Measurements from ENCODE around the gene DENND1A. TPM values are rescaled to one million over a fixed set of nuclear protein-coding genes. Genes with fewer than 3 reads are reported as not detected.

Gene DENND1A
- polyA plus RNA-seq, 1 experiment, result 16.2 TPM

- TF ChIP-seq, protein P1, sequence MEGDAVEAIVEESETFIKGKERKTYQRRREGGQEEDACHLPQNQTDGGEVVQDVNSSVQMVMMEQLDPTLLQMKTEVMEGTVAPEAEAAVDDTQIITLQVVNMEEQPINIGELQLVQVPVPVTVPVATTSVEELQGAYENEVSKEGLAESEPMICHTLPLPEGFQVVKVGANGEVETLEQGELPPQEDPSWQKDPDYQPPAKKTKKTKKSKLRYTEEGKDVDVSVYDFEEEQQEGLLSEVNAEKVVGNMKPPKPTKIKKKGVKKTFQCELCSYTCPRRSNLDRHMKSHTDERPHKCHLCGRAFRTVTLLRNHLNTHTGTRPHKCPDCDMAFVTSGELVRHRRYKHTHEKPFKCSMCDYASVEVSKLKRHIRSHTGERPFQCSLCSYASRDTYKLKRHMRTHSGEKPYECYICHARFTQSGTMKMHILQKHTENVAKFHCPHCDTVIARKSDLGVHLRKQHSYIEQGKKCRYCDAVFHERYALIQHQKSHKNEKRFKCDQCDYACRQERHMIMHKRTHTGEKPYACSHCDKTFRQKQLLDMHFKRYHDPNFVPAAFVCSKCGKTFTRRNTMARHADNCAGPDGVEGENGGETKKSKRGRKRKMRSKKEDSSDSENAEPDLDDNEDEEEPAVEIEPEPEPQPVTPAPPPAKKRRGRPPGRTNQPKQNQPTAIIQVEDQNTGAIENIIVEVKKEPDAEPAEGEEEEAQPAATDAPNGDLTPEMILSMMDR (IDR thresholded peaks at IDR 0.05; ENCODE audit: low read depth, low read length), result no peak
- no peak for DNase-seq (ENCODE audit: low read depth, low spot score)
- no peaks in the 10 kb centered on the region for H3K9me3 ChIP-seq (ENCODE audit: control insufficient read depth, insufficient read depth, low read length)
- no peaks in the 10 kb centered on the region for H3K27me3 ChIP-seq (ENCODE audit: control insufficient read depth, insufficient read depth, low read length)
- no peak overlapping the region for H3K27ac ChIP-seq (ENCODE audit: low read depth, low read length)
- no peak overlapping the region for H3K4me3 ChIP-seq (ENCODE audit: low read depth, low read length)
- ChIA-PET CTCF (no interaction called here), POLR2A (no interaction called here)
Measured at GRCh38 chr9:123812984-123813383, 116.9 kb downstream of the DENND1A start.

GRCh38 chr9:123807251-123807650 is 122.7 kb downstream of the DENND1A start:
- Histone ChIP-seq H3K27me3 (ENCODE audit: control insufficient read depth, insufficient read depth, low read length) (no peaks in the 10 kb centered on the region), H3K27ac (ENCODE audit: low read depth, low read length) (no peak overlapping the region), H3K9me3 (ENCODE audit: control insufficient read depth, insufficient read depth, low read length) (no peaks in the 10 kb centered on the region), H3K4me3 (ENCODE audit: low read depth, low read length) (no peak overlapping the region)
- TF ChIP-seq, protein P1 (IDR thresholded peaks at IDR 0.05; ENCODE audit: low read depth, low read length), result no peak
- ChIA-PET POLR2A (no interaction called here), CTCF (no interaction called here)
- no peak for DNase-seq (ENCODE audit: low read depth, low spot score)

- H3K27me3 ChIP-seq (ENCODE audit: control insufficient read depth, insufficient read depth, low read length), result no peaks in the 10 kb centered on the region
- ChIA-PET CTCF (no interaction called here), POLR2A (no interaction called here)
- no peak overlapping the region for H3K27ac ChIP-seq (ENCODE audit: low read depth, low read length)
- DNase-seq (ENCODE audit: low read depth, low spot score), result no peak
- H3K9me3 ChIP-seq (ENCODE audit: control insufficient read depth, insufficient read depth, low read length), result no peaks in the 10 kb centered on the region
- TF ChIP-seq, protein P1 (IDR thresholded peaks at IDR 0.05; ENCODE audit: low read depth, low read length), result no peak
- no peak overlapping the region for H3K4me3 ChIP-seq (ENCODE audit: low read depth, low read length)
Measured at GRCh38 chr9:123806829-123807228, 123.1 kb downstream of the DENND1A start.

- no peaks in the 10 kb centered on the region for H3K9me3 ChIP-seq (ENCODE audit: control insufficient read depth, insufficient read depth, low read length)
- TF ChIP-seq, protein P1 (IDR thresholded peaks at IDR 0.05; ENCODE audit: low read depth, low read length), result no peak
- no peak overlapping the region for H3K27ac ChIP-seq (ENCODE audit: low read depth, low read length)
- CTCF ChIA-PET, result no interaction called here
- no peaks in the 10 kb centered on the region for H3K27me3 ChIP-seq (ENCODE audit: control insufficient read depth, insufficient read depth, low read length)
- no peak for DNase-seq (ENCODE audit: low read depth, low spot score)
- POLR2A ChIA-PET, result interaction anchor here (0.6 kb wide), 1 partner anchor 31 kb away, joined by 3 read pairs; no protein-coding TSS in a partner anchor
- no peak overlapping the region for H3K4me3 ChIP-seq (ENCODE audit: low read depth, low read length)
Measured at GRCh38 chr9:123798195-123798594, 131.7 kb downstream of the DENND1A start.

DNA sequence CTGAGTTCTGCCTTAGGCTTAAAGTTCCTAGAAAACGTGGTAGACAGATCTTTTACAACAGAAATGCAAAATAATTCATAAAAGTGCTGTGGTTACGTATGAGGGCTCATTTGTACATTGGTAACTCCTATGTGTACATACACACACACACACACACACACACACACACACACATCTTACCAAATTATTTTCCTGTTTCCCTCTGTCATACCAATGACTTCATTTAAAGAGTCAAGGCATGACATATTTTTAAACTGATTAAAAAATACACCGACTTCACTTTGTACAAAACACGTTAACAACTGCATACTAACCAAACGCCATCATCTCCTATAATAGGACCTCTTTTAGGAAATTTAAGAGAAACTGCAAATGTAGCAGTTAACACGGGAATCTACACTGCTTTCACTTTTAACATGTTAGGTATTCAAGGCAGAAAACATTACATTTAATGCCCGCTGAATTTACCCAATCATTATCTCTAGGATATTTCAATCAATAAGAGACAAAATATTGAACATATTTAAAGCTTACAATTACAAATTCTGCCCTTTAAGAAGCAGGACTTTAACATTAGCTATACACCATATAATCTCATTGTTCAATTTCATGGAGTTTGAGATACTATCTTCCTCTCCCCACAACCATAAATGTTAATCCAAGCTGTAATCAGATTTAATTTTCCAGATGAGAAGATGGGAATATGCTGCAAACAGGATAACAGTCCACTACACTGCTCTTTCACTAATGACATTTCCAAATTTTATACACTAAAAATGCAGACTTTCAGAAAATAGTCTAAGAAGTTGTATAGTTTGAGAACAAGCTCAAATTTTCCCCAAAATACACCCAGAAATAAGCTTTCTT is 133.1 kb downstream of the DENND1A start:
- Histone ChIP-seq H3K4me3 (ENCODE audit: low read depth, low read length) (no peak overlapping the region), H3K27me3 (ENCODE audit: control insufficient read depth, insufficient read depth, low read length) (no peaks in the 10 kb centered on the region), H3K27ac (ENCODE audit: low read depth, low read length) (no peak overlapping the region), H3K9me3 (ENCODE audit: control insufficient read depth, insufficient read depth, low read length) (no peaks in the 10 kb centered on the region)
- no peak for DNase-seq (ENCODE audit: low read depth, low spot score)
- CTCF ChIA-PET, result no interaction called here
- TF ChIP-seq, protein P1 (IDR thresholded peaks at IDR 0.05; ENCODE audit: low read depth, low read length), result no peak
- POLR2A ChIA-PET, result no interaction called here
